Measurements from ENCODE around the gene DLGAP4.
"Not testable (repeated sequence)": the region's sequence is repeated elsewhere in the genome, so short reads cannot be mapped to it uniquely, and the experiment has no call there.

The DLGAP4 gene

GRCh38 chr20:36541227-36541767 is 235.2 kb downstream of the DLGAP4 start, which contains the start of gene MYL9:
MYL9 (plus strand) TSS chr20:36541519; CDS start chr20:36544885, 3,366 bp downstream.
- DNase-seq (ENCODE audit: low spot score), result no peak

- no peak for DNase-seq (ENCODE audit: low spot score)
These were observed 235.8 kb downstream of the DLGAP4 start for GRCh38 chr20:36541768-36542488.

GRCh38 chr20:36542516-36543183 is 236.5 kb downstream of the DLGAP4 start:
- DNase-seq (ENCODE audit: low spot score), result no peak

- DNase-seq (ENCODE audit: low spot score), result no peak
These were observed 237.3 kb downstream of the DLGAP4 start for GRCh38 chr20:36543184-36544133.

GRCh38 chr20:36544134-36545018 is 238.2 kb downstream of the DLGAP4 start:
- no peak for DNase-seq (ENCODE audit: low spot score)

GRCh38 chr20:36546111-36546736 is 240.1 kb downstream of the DLGAP4 start:
- DNase-seq (ENCODE audit: low spot score), result no peak

GRCh38 chr20:36547186-36548005 is 241.3 kb downstream of the DLGAP4 start:
- DNase-seq (ENCODE audit: low spot score), result no peak

- no peak for DNase-seq (ENCODE audit: low spot score)
These were observed 241.8 kb downstream of the DLGAP4 start for GRCh38 chr20:36548006-36548315.

GRCh38 chr20:36548704-36549627 is 242.8 kb downstream of the DLGAP4 start:
- no peak for DNase-seq (ENCODE audit: low spot score)

- DNase-seq (ENCODE audit: low spot score), result no peak
These were observed 243.4 kb downstream of the DLGAP4 start for GRCh38 chr20:36549628-36549941.

- no peak for DNase-seq (ENCODE audit: low spot score)
These were observed 244.0 kb downstream of the DLGAP4 start for GRCh38 chr20:36549942-36550789.

- DNase-seq (ENCODE audit: low spot score), result no peak
These were observed 244.7 kb downstream of the DLGAP4 start for GRCh38 chr20:36550790-36551299.

- DNase-seq (ENCODE audit: low spot score), result no peak
These were observed 249.1 kb downstream of the DLGAP4 start for GRCh38 chr20:36555248-36555647.

- DNase-seq (ENCODE audit: low spot score), result no peak
These were observed 256.6 kb downstream of the DLGAP4 start for GRCh38 chr20:36562724-36563123.

GRCh38 chr20:36563374-36563773 is 257.2 kb downstream of the DLGAP4 start:
- no peak for DNase-seq (ENCODE audit: low spot score)

- DNase-seq (ENCODE audit: low spot score), result not testable (repeated sequence)
These were observed 258.1 kb downstream of the DLGAP4 start for GRCh38 chr20:36564078-36564725.

GRCh38 chr20:36564726-36565121 is 258.6 kb downstream of the DLGAP4 start:
- DNase-seq (ENCODE audit: low spot score), result not testable (repeated sequence)
